ENCODE measurements around the gene TAS2R31.

Gene TAS2R31

GRCh38 chr12:11022520-11022919, 8.7 kb downstream of the TAS2R31 start, which contains the start of gene TAS2R19:
TSS of gene TAS2R19 (minus strand) at chr12:11022620. CDS start at chr12:11022571, 49 bp downstream.
- TF ChIP-seq GATA3 (IDR thresholded peaks at IDR 0.05; ENCODE audit: low read depth, low read length) (no peak), GATA2 (IDR thresholded peaks at IDR 0.05; ENCODE audit: low read depth, low read length) (no peak)

GRCh38 chr12:11016937-11017336, 14.3 kb downstream of the TAS2R31 start:
- TF ChIP-seq GATA3 (IDR thresholded peaks at IDR 0.05; ENCODE audit: low read depth, low read length), result no peak
- TF ChIP-seq GATA2 (IDR thresholded peaks at IDR 0.05; ENCODE audit: low read depth, low read length), result no peak

DNA sequence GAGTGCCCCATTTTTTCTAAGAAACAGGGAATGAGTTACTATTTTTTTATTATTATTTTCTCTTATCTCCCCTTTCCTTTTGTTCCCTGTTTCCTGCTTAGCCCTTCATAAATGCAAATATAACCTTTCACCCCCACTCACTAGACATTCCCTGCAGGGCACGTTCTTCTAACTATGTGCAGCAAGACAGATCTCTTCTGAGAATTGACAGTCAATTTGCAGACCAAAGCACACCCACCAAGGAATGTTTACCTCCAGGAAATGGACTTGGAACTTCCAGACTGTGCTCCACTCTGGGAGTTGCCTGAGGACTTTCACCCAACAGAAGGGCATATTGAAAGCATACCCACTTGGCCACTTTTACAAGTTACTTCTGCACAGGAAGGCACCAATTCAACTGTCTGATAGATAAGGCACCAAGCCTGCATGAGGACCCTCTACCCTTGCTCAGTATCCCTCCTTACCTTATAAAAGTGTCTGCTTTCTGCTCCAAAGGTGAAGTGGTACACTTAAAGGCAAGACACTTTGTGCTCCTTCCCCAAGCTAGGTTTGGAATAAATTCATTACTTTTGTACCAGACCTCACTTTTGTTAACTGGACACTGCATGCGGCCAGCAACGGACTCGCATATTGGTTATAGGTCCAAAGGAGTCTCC, 15.3 kb downstream of the TAS2R31 start:
- no peak for TF ChIP-seq GATA3 (IDR thresholded peaks at IDR 0.05; ENCODE audit: low read depth, low read length)
- TF ChIP-seq GATA2 (IDR thresholded peaks at IDR 0.05; ENCODE audit: low read depth, low read length), result no peak

- no peak for TF ChIP-seq GATA2 (IDR thresholded peaks at IDR 0.05; ENCODE audit: low read depth, low read length)
- no peak for TF ChIP-seq GATA3 (IDR thresholded peaks at IDR 0.05; ENCODE audit: low read depth, low read length)
These were observed 17.0 kb downstream of the TAS2R31 start for GRCh38 chr12:11014234-11014633.

DNA sequence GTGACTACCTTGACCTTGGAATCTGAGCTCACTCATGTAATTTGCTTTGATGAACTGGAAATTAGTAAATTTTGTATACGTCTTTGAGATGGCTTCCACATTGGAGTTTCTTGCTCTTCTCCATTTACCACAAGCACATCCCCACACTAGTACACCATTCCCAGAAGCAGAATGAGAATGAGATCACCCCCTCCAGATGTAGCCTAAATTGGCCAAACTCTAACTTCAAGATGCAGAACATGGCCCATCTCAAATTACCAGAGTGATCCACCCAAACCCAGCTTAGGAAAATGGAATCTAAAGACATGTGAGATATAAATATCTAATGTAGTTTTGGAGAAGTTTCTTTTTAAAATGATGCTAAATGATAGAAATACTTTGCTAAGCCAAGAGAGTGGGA, 23.6 kb downstream of the TAS2R31 start:
- TF ChIP-seq GATA2 (IDR thresholded peaks at IDR 0.05; ENCODE audit: low read depth, low read length) (no peak), GATA3 (IDR thresholded peaks at IDR 0.05; ENCODE audit: low read depth, low read length) (no peak)

DNA sequence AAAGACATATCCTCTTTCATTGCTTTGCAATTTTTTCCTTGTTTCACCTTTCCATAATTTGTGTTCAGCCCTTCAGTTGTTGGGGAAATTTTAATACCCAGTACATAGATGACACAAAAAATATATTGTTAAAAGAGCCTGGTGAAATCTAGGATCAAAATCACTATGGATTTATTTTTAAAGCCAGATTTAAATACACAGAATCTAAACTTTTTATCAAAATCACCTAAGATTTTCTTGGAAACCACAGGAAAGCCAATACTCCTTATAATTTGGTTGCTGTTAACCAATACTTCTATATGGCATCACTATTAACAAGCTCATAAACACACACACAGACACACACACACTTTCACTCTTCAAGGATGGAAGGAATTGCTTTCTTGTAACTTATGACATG, 33.0 kb downstream of the TAS2R31 start, which contains the start of gene TAS2R20:
Gene TAS2R20, minus strand, starts transcription at position 101 of the 400 bp plus-strand sequence. CDS start 429 bp downstream, outside the sequence.
- TF ChIP-seq GATA3 (IDR thresholded peaks at IDR 0.05; ENCODE audit: low read depth, low read length) (no peak), GATA2 (IDR thresholded peaks at IDR 0.05; ENCODE audit: low read depth, low read length) (no peak)

- TF ChIP-seq GATA2 (IDR thresholded peaks at IDR 0.05; ENCODE audit: low read depth, low read length) (no peak), GATA3 (IDR thresholded peaks at IDR 0.05; ENCODE audit: low read depth, low read length) (no peak)
These were observed 36.9 kb downstream of the TAS2R31 start for GRCh38 chr12:10994307-10994706.

DNA sequence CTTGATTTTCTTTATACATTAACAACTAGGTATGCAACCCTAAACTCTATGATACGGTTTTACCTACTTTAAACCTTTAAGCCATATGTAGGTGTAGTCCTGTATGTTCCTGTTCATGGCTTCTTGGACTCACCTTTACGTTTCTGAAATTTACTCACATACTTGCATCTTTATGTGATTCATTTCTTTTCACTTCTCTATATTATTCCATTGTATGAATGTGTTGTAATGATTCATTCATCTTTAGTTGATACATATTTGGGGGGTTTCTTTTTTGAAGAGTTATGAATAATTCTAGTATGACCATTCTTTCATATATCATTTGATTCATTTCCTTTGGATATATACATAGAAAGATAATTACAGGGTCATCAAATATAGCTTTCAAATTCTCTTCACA, 42.1 kb downstream of the TAS2R31 start:
- TF ChIP-seq GATA2 (IDR thresholded peaks at IDR 0.05; ENCODE audit: low read depth, low read length) (no peak), GATA3 (IDR thresholded peaks at IDR 0.05; ENCODE audit: low read depth, low read length) (no peak)

DNA sequence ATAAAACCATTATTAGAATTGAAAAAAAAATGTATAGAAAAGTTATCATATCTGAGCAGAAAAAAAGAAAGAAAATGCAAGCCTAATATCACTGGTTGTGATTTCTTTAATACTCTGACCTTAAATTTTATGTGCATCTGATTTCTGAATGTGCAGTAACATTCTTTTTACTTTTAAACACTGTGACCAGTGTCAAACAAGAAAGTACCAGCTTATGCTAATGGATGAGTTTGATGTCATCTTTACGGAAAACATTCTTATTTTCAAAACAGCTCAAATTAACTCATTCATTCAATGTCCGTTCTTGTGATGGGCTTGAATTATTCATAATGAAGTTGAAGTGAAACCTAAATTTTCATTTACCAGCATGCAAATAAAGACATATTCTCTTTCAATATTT, 44.4 kb downstream of the TAS2R31 start, which contains the start of gene TAS2R50:
Gene TAS2R50, minus strand, starts transcription at position 101 of the 400 bp plus-strand sequence. Its CDS starts 52 bp downstream, at position 49.
- TF ChIP-seq GATA2 (IDR thresholded peaks at IDR 0.05; ENCODE audit: low read depth, low read length) (no peak), GATA3 (IDR thresholded peaks at IDR 0.05; ENCODE audit: low read depth, low read length) (no peak)

- TF ChIP-seq GATA3 (IDR thresholded peaks at IDR 0.05; ENCODE audit: low read depth, low read length) (no peak), GATA2 (IDR thresholded peaks at IDR 0.05; ENCODE audit: low read depth, low read length) (no peak)
These were observed 49.0 kb downstream of the TAS2R31 start for GRCh38 chr12:10982244-10982643.

Measured in SH-SY5Y (cell line).